ENCODE results near the gene ATF4.

DNA sequence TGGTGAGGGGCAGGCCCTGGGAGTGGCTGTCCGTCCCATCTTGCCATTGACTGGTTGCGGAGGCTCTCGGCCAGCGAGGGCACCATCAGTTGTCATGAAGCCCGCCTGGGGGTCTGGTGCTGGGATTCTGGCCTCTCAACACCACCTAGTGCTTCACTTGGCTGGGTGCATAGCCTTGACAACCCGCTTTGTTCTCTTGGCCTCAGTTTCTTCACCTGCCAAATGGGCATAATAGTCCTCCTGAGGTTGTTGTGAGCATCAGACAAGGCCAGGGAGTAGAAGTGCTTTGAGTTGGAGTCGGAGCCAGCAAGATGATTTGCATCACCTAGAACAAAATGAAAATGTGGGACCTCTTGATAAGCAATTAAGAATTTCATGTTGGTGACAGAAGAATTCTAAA is 48.7 kb downstream of the ATF4 start:
- TF ChIP-seq, protein P1, sequence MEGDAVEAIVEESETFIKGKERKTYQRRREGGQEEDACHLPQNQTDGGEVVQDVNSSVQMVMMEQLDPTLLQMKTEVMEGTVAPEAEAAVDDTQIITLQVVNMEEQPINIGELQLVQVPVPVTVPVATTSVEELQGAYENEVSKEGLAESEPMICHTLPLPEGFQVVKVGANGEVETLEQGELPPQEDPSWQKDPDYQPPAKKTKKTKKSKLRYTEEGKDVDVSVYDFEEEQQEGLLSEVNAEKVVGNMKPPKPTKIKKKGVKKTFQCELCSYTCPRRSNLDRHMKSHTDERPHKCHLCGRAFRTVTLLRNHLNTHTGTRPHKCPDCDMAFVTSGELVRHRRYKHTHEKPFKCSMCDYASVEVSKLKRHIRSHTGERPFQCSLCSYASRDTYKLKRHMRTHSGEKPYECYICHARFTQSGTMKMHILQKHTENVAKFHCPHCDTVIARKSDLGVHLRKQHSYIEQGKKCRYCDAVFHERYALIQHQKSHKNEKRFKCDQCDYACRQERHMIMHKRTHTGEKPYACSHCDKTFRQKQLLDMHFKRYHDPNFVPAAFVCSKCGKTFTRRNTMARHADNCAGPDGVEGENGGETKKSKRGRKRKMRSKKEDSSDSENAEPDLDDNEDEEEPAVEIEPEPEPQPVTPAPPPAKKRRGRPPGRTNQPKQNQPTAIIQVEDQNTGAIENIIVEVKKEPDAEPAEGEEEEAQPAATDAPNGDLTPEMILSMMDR (IDR thresholded peaks at IDR 0.05), result no peak
- TF ChIP-seq POLR2A (IDR thresholded peaks at IDR 0.05) (no peak), EP300 (IDR thresholded peaks at IDR 0.05) (no peak)

Measured in ovary (tissue), 3 donors.